Calu3 (cell line): ENCODE measurements around the gene ZIM2. TPM values are rescaled to one million over a fixed set of nuclear protein-coding genes. Genes with fewer than 3 reads are reported as not detected.

Experiments
- BruUV-seq: library from RNA; stranded (reverse); fragments of 400-500 nt; replicated peaks from 2 replicates; lab custom pipeline; 2021; lab: Mats Ljungman, UMichigan
- CTCF ChIA-PET: fragments of 300-600 bp; sonication (Branson Sonifier 250); formaldehyde crosslinking; loops from one replicate; lab custom pipeline; 2022; ENCODE audit warnings: antibody characterized with exemption; lab: Charles Lee
- DNase-seq: peaks from one replicate; pipeline ENCODE4 v3.0.0; 2022
- H3K27ac Mint-ChIP-seq: one replicate; pipeline ENCODE4 v1.8.0; 2022; ENCODE audit warnings: mixed read lengths; ENCODE audit not compliant: unreplicated experiment
- H3K27me3 Mint-ChIP-seq: one replicate; pipeline ENCODE4 v1.8.0; 2022; ENCODE audit warnings: mixed read lengths; ENCODE audit not compliant: unreplicated experiment
- H3K36me3 Mint-ChIP-seq: one replicate; pipeline ENCODE4 v1.8.0; 2022; ENCODE audit warnings: mild to moderate bottlenecking, moderate library complexity, mixed read lengths; ENCODE audit not compliant: insufficient read depth, unreplicated experiment
- H3K4me1 Mint-ChIP-seq: one replicate; pipeline ENCODE4 v1.8.0; 2022; ENCODE audit warnings: mild to moderate bottlenecking, low read depth, mixed read lengths; ENCODE audit not compliant: unreplicated experiment
- H3K4me3 Mint-ChIP-seq: one replicate; pipeline ENCODE4 v1.8.0; 2022; ENCODE audit warnings: mild to moderate bottlenecking, low read depth, moderate library complexity, mixed read lengths; ENCODE audit not compliant: unreplicated experiment
- H3K9me3 Mint-ChIP-seq: one replicate; pipeline ENCODE4 v1.8.0; 2022; ENCODE audit warnings: low read depth, mixed read lengths; ENCODE audit not compliant: unreplicated experiment
- intact Hi-C: fragments of 100-400 bp; cut with micrococcal nuclease; formaldehyde crosslinking; loops from one replicate; pipeline ENCODE4 v1.10.0; 2022; ENCODE audit not compliant: unreplicated experiment
- total RNA-seq: library from RNA; stranded (reverse); gene quantifications from 2 replicates; pipeline ENCODE4 v1.2.3, GENCODE V29; 2022
- TF ChIP-seq, protein P1 (sequence below): fragments of 200-600 bp; IDR thresholded peaks from one replicate; pipeline ENCODE4 v1.8.0; 2022; ENCODE audit warnings: antibody characterized with exemption; ENCODE audit not compliant: unreplicated experiment

The ZIM2 gene
- total RNA-seq, 1 experiment from 2014 or later, result not detected

GRCh38 chr19:56848166-56848565, 7.6 kb upstream of the ZIM2 start:
- BruUV-seq, result no TSS peak
- no peak for DNase-seq
- H3K27me3 Mint-ChIP-seq, result no peaks in the 10 kb centered on the region
- H3K4me1 Mint-ChIP-seq, result no peaks in the 10 kb centered on the region
- H3K9me3 Mint-ChIP-seq, result peaks cover 22% of the 10 kb centered on the region
- no peak overlapping the region for H3K4me3 Mint-ChIP-seq
- intact Hi-C loops, result no loop called here
- no peaks in the 10 kb centered on the region for H3K36me3 Mint-ChIP-seq
- TF ChIP-seq, protein P1, sequence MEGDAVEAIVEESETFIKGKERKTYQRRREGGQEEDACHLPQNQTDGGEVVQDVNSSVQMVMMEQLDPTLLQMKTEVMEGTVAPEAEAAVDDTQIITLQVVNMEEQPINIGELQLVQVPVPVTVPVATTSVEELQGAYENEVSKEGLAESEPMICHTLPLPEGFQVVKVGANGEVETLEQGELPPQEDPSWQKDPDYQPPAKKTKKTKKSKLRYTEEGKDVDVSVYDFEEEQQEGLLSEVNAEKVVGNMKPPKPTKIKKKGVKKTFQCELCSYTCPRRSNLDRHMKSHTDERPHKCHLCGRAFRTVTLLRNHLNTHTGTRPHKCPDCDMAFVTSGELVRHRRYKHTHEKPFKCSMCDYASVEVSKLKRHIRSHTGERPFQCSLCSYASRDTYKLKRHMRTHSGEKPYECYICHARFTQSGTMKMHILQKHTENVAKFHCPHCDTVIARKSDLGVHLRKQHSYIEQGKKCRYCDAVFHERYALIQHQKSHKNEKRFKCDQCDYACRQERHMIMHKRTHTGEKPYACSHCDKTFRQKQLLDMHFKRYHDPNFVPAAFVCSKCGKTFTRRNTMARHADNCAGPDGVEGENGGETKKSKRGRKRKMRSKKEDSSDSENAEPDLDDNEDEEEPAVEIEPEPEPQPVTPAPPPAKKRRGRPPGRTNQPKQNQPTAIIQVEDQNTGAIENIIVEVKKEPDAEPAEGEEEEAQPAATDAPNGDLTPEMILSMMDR, result no peak
- no peak overlapping the region for H3K27ac Mint-ChIP-seq
- CTCF ChIA-PET, result no interaction called here

DNA sequence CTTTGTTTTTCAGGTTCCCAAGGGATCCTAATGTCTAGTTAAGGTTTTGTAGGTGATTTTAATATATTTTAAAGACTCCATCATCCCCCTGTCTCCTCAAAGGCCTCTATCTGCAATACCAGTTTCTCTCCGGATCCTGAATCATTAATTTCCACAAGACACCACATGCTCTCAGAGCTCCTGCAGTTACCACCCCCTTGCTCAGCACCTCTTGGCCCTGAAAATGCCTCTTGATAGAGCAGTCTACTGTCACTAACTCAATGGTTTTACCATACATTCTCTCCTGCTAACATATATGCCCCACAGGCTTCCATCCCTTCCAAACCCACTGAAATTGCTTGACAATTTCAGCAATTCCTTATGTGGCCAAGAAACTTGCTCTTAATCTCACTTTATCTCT, 1.9 kb upstream of the ZIM2 start:
- CTCF ChIA-PET, result no interaction called here
- no peak overlapping the region for H3K4me3 Mint-ChIP-seq
- peaks cover 18% of the 10 kb centered on the region for H3K9me3 Mint-ChIP-seq

DNA sequence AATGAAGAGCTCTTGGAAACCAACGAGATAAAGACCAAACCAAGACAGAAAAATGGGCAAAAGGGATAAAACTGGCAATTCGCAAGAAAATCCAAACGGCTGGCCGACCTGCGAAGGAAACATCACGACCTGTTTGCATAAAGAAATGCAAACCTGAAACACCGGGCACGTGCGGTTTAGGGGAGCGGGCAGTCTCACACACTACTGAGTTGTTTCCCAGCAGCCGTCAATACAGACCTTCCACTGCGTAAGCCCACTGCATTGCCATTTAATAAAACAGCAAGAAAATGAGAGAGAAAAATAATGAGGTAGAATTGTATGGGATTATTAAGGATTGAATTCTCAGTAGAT, 642 bp upstream of the ZIM2 start:
- no peak overlapping the region for H3K27ac Mint-ChIP-seq
- H3K4me1 Mint-ChIP-seq, result no peaks in the 10 kb centered on the region
- H3K4me3 Mint-ChIP-seq, result no peak overlapping the region
- CTCF ChIA-PET, result no interaction called here
- H3K36me3 Mint-ChIP-seq, result no peaks in the 10 kb centered on the region
- intact Hi-C loops, result no loop called here
- no peak for DNase-seq
- TF ChIP-seq, protein P1, result no peak
- peaks cover 17% of the 10 kb centered on the region for H3K9me3 Mint-ChIP-seq
- no peaks in the 10 kb centered on the region for H3K27me3 Mint-ChIP-seq
- no TSS peak for BruUV-seq

More for the DNA sequence above, 1.9 kb upstream of the ZIM2 start:
- no peaks in the 10 kb centered on the region for H3K4me1 Mint-ChIP-seq
- no peaks in the 10 kb centered on the region for H3K27me3 Mint-ChIP-seq
- BruUV-seq, result no TSS peak
- TF ChIP-seq, protein P1, result no peak
- no peaks in the 10 kb centered on the region for H3K36me3 Mint-ChIP-seq
- intact Hi-C loops, result no loop called here
- no peak for DNase-seq
- H3K27ac Mint-ChIP-seq, result no peak overlapping the region

GRCh38 chr19:56839652-56840450, 675 bp downstream of the ZIM2 start:
- no peaks in the 10 kb centered on the region for H3K36me3 Mint-ChIP-seq
- H3K27me3 Mint-ChIP-seq, result no peaks in the 10 kb centered on the region
- DNase-seq, result no peak
- BruUV-seq, result no TSS peak
- intact Hi-C loops, result no loop called here
- CTCF ChIA-PET, result no interaction called here
- peaks cover 23% of the 10 kb centered on the region for H3K9me3 Mint-ChIP-seq
- no peak overlapping the region for H3K27ac Mint-ChIP-seq
- no peak overlapping the region for H3K4me3 Mint-ChIP-seq
- TF ChIP-seq, protein P1, result no peak
- H3K4me1 Mint-ChIP-seq, result no peaks in the 10 kb centered on the region
